Testis (tissue), 3 donors: ENCODE data around the gene KIF18B. TPM values are rescaled to one million over a fixed set of nuclear protein-coding genes. Genes with fewer than 3 reads are reported as not detected.

Source experiments
- DNase-seq: peaks from one replicate; pipeline ENCODE4 v3.0.0-alpha.2; 2019
- H3K27ac ChIP-seq, 2 donors: fragments of 200-600 bp; sonication (generic); one replicate each; pipeline ENCODE4 v1.5.1; 2019
- H3K27me3 ChIP-seq: fragments of 200-600 bp; sonication (generic); one replicate; pipeline ENCODE4 v1.5.1; 2019
- H3K36me3 ChIP-seq: fragments of 200-600 bp; sonication (generic); one replicate; pipeline ENCODE4 v1.5.1; 2017; ENCODE audit warnings: low read depth; ENCODE audit errors: missing control alignments
- H3K4me1 ChIP-seq: fragments of 200-600 bp; sonication (generic); one replicate; pipeline ENCODE4 v1.5.1; 2019
- H3K4me3 ChIP-seq, 2 donors: fragments of 200-600 bp; sonication (generic); one replicate each; pipeline ENCODE4 v1.5.1; 2017 to 2019
- H3K9me3 ChIP-seq: fragments of 200-600 bp; sonication (generic); one replicate; pipeline ENCODE4 v1.5.1; 2017
- POLR2A ChIP-seq: fragments of 450-650 bp; IDR thresholded peaks from one replicate; pipeline ENCODE4 v1.6.1; 2017; ENCODE audit warnings: antibody characterized with exemption, mild to moderate bottlenecking, moderate library complexity
- WGBS, 2 donors: methylation state at CpG; one replicate each; pipeline ENCODE4 v1.1.5; 2018; 5-methylcytosine and 5-hydroxymethylcytosine counted together
- intact Hi-C: fragments of 100-400 bp; cut with DNase I; formaldehyde crosslinking; loops from one replicate; pipeline ENCODE4 v1.15.1; 2023; ENCODE audit warnings: low total_unique reads
- polyA plus RNA-seq: library from polyadenylated mRNA; stranded (reverse); fragments of 350-450 nt; fragmentation: Illumina TruSeq; extraction: RNeasy Lipid Tissue Mini Kit (QIAGEN cat#74804); gene quantifications from one replicate; pipeline ENCODE4 v1.2.3, GENCODE V29; 2014; ENCODE audit warnings: low read depth, low replicate concordance; ENCODE audit not compliant: insufficient read depth
- total RNA-seq, 2 donors: library from RNA; depleted of rRNA; stranded (reverse); fragments of >200 nt; gene quantifications; one replicate each; pipeline ENCODE4 v1.2.3, GENCODE V29; 2016
- TF ChIP-seq, protein P1 (sequence below), 3 experiments: fragments of 450-650 bp in 2 of 3; fragments of 200-600 bp in 1 of 3; sonication (generic) in 1 of 3; IDR thresholded peaks; one replicate each; pipeline ENCODE4 v1.5.1; 2016 to 2019; ENCODE audit warnings: antibody characterized with exemption in 3 of 3, mild to moderate bottlenecking in 2 of 3, moderate library complexity in 1 of 3

The KIF18B gene
- total and polyA plus RNA-seq, 3 donors from 2014 or later: 3.7 to 6.0 (median 4.7) TPM

DNA sequence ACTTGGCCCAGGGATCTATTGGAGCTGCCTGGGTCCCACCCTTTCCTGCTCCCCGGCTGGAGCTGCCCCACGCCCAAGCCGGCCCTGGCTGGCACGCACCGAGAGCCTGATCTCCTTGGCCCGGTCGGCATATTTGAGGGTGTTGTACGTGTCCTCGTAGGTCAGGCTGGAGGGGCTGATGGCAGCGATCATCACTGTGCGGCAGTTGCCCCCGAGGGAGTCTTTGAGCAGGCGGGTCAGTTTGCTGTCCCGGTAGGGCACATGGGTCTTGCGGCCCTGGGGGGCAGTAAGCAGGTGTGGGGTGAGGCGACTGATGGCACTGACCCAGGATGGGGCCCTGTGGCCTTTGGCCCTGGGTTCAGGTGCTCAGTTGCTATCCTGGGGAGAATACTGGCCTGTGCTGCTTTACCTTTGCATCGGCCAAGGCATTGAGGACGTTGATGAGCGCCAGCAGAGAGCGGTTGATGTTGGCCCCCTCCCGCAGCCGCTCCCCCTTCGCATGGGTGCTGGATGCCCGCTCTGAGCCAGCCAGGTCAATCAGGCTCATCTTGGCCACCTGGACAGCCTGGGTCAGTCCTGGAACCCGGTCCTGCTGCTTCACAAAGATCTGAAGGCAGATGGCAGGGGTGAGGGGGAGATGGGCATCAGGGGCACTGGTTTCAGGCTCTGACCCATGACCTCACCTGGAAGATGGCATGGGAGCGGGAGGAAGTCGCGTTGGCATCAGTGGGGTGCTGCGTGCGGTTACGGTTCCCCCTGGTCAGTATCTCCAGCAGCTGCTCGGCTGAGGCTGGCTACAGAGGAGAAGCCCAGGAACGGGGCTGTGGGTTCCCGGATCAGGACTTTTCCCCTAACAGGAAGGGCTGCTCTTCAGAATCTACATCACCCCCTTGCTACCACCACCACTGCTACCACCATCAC lies 13.5 kb downstream of the KIF18B start:
- no peaks in the 10 kb centered on the region for H3K27me3 ChIP-seq
- H3K4me3 ChIP-seq: no peak overlapping the region
- WGBS, 2 donors: 91 to 97% methylated on average over 12 to 34 of the region's 34 CpGs
- TF ChIP-seq POLR2A: no peak
- TF ChIP-seq, protein P1, sequence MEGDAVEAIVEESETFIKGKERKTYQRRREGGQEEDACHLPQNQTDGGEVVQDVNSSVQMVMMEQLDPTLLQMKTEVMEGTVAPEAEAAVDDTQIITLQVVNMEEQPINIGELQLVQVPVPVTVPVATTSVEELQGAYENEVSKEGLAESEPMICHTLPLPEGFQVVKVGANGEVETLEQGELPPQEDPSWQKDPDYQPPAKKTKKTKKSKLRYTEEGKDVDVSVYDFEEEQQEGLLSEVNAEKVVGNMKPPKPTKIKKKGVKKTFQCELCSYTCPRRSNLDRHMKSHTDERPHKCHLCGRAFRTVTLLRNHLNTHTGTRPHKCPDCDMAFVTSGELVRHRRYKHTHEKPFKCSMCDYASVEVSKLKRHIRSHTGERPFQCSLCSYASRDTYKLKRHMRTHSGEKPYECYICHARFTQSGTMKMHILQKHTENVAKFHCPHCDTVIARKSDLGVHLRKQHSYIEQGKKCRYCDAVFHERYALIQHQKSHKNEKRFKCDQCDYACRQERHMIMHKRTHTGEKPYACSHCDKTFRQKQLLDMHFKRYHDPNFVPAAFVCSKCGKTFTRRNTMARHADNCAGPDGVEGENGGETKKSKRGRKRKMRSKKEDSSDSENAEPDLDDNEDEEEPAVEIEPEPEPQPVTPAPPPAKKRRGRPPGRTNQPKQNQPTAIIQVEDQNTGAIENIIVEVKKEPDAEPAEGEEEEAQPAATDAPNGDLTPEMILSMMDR (IDR thresholded peaks at IDR 0.05): no peak
- no peak for DNase-seq
- intact Hi-C loops: no loop called here
- H3K36me3 ChIP-seq: no peaks in the 10 kb centered on the region
- no peaks in the 10 kb centered on the region for H3K4me1 ChIP-seq
- no peaks in the 10 kb centered on the region for H3K9me3 ChIP-seq
- no peak overlapping the region for H3K27ac ChIP-seq

DNA sequence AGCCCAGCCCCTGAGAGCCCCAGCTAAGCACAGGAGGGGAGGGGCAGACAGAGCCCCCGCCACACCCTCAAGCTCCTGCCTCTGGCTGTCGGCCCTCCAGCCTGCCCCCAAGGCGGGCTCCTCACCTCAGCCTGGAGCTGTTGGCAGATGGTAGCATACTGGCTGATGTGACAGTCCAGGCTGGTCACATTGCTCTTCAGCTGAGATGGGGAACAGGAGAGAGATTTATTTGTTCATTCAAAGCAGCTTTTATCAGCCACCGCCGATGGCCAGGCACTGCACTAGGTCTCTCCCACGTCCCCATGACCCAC lies 14.8 kb downstream of the KIF18B start:
- Histone ChIP-seq H3K27me3 (no peaks in the 10 kb centered on the region), H3K27ac (no peak overlapping the region), H3K9me3 (no peaks in the 10 kb centered on the region), H3K4me1 (no peaks in the 10 kb centered on the region), H3K4me3 (no peak overlapping the region), H3K36me3 (no peaks in the 10 kb centered on the region)
- WGBS, 2 donors: 73 to 74% methylated on average over 2 to 6 of the region's 6 CpGs
- TF ChIP-seq POLR2A: no peak
- TF ChIP-seq, protein P1 (IDR thresholded peaks at IDR 0.05): no peak
- intact Hi-C loops: no loop called here
- no peak for DNase-seq

DNA sequence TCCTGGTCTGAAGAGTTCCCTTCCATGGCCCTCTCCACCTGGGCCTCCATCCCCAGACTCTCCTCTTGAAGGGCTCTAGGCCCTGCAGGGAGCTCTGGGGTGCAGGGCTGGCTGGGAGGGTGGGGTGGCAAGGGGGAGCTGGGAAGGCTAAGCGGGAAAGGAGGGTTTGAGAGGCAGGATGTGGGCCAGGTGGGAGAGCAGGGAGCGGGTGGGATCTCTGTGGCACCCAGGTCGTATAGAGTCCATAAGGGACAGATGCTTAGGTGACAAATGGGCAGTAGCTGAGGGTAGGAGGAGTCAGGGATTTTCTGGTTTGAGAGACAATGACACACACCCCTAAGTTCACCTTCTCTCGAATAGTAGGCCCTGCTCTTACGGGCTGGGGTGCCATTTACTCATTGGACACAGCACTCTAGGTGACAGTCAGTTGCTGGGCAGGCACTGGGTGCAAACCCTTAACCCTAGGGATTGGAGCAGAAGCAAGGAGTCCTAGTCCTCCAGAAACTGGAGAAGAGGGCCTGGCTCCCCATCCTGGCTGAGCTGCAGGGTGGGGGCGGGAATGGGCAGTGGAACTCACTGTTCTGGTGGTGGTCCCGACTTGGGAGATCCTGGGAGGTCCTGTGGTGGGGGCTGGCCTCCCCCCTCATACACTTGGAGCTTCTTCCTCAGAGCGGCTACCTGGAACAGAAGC lies 15.3 kb downstream of the KIF18B start:
- no peak for TF ChIP-seq POLR2A
- TF ChIP-seq, protein P1 (IDR thresholded peaks at IDR 0.05): no peak
- H3K4me3 ChIP-seq: no peak overlapping the region
- 87 to 89% methylated on average over 7 to 8 of the region's 8 CpGs for WGBS, 2 donors
- H3K9me3 ChIP-seq: no peaks in the 10 kb centered on the region
- H3K27ac ChIP-seq: no peak overlapping the region
- no peaks in the 10 kb centered on the region for H3K27me3 ChIP-seq
- DNase-seq: no peak
- intact Hi-C loops: no loop called here
- H3K36me3 ChIP-seq: no peaks in the 10 kb centered on the region
- no peaks in the 10 kb centered on the region for H3K4me1 ChIP-seq

DNA sequence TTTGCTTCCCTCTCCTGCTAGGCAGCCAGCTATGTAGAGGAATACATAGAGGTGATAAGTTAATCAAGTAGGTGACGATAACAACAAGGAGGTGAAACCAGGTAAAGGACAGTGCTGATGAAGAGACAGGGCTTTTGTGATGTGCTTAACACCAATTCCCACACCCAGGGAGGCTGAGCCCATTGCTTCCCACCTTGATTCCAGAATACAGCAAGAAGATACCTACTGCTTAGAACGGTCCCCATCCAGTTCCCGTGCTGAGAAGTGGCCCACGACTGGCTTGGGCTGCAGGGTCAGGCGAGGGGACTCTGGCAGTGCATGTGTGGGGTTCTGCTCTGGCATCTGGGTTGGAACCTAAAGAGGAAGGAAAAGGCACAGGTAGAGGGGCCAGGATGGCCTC lies 16.2 kb downstream of the KIF18B start:
- TF ChIP-seq POLR2A: no peak
- TF ChIP-seq, protein P1 (IDR thresholded peaks at IDR 0.05): no peak
- no peaks in the 10 kb centered on the region for H3K36me3 ChIP-seq
- WGBS, 2 donors: 96 to 98% methylated on average over 4 to 5 of the region's 5 CpGs
- intact Hi-C loops: no loop called here
- no peak overlapping the region for H3K27ac ChIP-seq
- H3K27me3 ChIP-seq: no peaks in the 10 kb centered on the region
- H3K4me1 ChIP-seq: no peaks in the 10 kb centered on the region
- H3K9me3 ChIP-seq: no peaks in the 10 kb centered on the region
- no peak for DNase-seq
- no peak overlapping the region for H3K4me3 ChIP-seq
